Limb (tissue), 2 donors: ENCODE results near the gene NPHP4.
A peak's percentile ranks its signal among the peaks of the same experiment; 100 is the strongest.

Experiments
- DNase-seq, 2 donors: peaks; one replicate each; pipeline ENCODE4 v3.0.0-alpha.2; 2016; ENCODE audit errors: extremely low spot score in 2 of 2

NPHP4 gene

DNA sequence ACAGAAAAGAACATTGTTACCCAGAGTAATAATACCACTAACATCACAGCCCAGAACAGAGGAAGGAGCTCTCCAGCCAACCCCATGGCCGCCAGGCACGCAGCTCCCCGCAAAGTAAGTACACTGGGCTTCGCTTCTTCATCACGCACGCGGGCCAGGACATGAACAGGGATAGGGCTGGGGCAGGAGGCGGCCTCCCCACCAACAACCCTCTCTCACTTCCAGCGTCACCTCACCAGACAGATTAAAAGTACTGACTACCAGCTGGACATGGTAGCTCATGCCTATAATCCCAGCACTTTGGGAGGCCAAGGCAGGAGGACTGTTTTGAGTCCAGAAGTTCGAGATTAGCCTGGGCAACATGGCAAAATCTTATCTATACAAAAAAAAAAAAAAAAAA is 78.3 kb downstream of the NPHP4 start:
- DNase-seq = no peak

DNA sequence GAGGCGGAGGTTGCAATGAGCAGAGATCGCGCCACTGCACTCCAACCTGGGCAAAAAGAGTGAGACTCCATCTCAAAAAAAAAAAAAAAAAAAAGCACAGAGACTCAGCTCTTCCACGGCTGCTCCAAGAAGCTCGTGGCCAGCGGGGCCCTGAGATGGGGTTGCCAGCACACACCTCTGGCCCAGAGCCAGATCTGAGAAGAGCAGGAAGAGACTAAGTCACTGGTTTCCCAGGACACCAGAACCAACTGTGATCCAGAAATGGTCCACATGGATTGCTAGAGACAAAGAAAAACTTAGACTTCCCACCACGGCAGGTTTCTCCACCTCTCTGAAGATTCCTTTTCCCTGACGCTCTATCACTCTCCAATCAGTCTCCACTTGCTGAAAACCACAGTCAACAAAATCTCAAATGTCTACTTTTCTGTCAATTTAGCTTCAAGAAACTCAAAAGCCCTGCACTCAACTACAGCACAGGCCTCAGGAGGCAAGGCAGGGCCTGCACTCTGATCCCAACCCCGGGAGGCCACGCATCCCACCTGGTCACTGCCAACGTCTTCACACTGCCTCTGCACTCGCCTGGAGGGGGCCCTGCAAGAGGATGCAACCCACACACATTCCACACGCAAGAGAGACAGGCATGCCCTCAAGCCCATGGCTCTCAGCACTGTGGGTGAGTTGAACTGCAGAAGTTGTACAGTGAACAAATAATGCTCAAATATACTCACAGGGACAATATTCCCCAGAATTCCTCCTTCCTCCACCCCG is 79.0 kb downstream of the NPHP4 start:
- no peak for DNase-seq

DNA sequence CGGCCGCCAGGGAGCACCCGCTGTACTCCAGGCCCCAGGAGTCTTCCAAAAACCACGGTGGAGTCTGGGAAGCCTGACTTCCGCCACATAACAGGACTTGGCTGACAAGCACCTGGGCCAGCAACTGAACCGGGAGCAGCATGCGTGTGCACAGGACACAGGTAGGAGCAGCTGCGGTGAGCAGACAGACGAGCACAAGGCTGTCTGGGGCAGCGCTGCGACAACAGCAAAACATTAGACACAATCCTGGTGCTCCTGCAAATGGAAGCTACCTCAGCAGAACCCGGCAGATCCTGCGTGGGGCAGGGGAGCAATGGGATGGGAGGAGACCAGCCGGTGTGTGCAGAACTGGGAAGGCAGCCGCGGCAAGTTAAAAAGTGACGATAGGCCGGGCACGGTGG is 80.4 kb downstream of the NPHP4 start:
- DNase-seq = no peak

DNA sequence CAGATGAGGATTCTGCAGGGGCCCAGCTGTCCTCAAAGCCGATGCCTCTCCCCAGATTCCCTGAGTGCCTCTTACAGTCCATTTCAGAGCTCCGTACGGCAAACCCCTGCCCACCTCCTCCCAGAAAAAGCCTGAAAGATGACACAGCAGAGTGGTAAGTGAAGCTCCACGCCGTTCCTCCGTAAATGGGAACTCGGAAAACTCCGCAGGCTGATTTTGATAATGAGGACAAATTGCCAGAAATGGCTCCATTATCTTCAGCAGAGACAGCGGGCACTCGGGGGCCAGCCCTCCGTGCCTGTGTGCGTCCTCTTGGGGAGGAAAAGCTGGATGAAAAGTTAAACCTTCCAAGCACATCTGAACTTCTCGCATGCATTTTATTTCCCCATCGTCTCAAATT is 81.1 kb downstream of the NPHP4 start:
- no peak for DNase-seq

DNA sequence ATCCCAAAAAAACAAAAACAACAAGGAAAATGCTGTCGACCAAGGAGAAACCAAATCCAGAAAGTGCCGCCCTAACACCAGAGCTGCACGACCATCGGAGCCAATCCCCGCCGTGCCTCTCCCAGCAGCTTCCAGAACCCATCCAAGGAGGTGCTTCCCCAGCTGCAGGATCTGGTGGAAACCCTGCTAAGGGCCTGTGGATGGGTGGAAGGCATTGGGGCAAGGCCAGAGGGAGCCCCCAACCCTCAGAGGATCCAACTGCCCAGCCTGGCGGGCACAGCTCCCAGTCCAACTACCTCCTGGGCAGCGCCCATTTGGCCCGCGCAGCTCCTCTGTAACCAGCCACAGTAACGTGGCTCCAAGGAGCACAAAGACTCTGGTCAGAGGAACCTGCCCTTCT is 81.6 kb downstream of the NPHP4 start:
- no peak for DNase-seq

DNA sequence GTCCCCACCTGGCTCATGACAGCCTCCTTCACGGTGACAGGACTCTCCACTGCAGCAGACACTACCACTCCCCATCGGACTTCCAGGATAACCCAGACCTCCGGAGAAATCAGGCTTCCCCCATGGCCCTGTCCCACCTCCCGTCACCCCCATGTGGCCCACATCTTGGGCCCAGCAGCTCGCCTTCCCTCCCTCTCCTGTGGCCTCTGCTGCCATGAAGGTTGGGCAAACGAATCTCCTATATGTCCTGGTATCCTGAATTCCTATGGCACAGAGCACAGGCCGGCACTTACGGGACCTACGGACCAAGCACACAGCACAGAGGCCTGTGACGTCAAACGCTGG is 82.0 kb downstream of the NPHP4 start:
- no peak for DNase-seq

DNA sequence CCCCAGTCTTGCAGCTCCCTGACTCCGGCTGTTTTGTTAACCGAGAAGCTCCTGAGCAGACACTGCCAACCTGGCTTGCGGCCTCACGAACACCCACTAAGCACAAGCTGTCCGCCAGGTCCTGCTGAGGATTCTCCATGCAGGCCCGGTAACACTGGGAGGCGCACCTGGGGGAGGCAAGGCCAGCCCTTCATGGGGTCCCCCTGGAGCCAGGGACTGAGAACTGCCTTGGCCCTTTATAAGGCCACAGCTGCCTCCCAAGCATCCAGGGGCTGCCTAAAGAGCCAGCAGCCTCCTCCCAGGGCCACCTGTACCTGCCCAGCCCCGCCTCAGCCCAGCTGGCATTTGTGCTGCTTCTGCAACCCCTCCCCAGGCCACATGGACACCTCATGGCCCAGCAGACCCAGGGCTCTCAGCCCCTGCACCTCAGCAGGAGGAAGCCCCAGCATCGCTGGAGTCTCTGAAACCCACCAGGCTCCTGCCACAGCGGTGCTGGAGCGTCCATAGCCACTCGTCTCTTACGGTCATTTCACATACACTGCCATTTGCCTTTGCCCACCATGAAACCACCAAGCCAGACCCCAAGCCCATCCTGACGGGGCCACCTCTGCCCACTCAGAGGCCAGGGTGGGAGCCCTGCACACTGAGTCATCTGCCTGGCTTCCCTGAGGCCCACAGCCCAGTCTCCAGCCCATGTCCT is 82.5 kb downstream of the NPHP4 start:
- no peak for DNase-seq

DNA sequence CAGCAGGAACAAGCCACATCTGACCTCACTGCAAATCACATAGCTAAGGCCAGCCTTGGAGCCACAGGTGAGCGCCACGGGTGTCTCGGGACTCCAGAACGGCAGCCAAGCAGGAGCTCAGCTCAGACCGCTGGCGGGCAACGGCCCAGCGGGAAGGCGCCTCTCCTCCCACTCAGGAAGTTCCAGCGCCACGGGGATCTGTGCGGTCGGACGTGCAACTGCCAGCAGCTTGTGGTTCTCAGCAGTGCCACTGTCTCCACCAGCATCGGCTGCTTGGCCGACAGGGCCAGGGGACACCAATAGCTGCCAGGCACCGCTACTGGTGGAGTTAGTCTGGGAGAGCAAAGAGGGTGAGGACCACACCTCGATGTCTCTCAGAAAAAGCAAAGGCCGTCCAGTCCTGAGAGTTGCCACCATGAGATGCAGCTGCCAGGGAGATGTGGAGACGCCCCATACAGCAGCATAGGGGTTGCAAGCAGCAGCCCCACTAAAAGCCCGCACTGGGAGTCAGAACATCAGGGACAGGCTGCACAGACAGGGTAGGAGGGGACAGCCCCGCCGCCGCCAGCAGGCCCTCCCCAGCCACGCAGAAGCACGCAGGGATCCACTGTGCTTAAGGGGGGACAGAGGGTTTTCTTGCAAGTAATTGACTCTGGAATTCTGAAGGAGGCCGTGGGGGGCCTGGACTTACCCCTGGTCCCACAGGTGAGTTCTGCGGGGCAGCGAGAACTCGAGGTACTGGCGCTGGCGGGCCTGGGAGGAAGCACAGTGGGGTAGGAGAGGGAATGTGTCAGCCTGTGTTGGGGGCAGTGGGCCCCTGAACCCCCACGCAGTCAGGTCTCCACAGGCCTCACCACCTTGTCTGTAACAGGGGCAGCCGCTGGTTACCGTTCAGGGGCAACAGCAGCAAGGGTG is 83.5 kb downstream of the NPHP4 start:
- DNase-seq = peak in 1 of 2 donors; percentile 17

DNA sequence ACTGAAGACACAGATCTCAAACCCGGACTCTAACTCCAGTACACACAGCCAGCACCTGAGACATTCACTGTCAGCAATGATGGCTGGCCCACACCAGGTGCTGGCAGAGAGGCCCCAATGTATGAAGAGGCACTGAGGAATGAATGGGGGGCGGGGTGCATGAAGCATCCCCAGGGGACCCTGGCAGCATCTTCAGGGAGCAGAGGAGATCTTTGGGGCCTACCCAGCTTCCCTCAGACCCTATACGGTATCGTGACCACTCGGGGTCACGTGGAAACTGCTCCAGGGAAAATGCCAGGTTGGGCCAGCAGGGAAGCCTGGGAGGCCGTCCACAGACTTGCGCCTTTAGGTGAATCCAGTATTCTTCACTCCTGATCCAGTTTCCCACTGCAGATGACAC is 84.3 kb downstream of the NPHP4 start:
- no peak for DNase-seq

DNA sequence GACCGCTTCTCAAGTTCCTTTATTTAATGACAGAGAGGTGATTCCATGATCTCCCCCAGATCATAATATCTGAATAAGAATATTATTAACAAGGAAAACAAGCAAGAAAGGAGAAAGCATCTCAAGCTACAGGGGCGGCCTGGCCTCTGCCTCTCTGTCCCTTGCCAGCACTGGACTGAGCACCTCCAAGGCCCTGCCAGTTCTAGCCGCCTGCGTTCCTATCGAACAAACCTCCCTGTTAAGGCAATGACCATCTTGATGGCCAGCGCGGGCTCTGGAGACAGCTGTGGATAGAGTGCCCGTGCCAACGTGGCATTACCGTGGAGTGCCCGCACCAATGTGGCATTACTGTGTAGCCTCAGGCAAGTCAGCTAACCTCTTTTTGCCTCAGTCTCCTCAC is 84.8 kb downstream of the NPHP4 start:
- DNase-seq = no peak

DNA sequence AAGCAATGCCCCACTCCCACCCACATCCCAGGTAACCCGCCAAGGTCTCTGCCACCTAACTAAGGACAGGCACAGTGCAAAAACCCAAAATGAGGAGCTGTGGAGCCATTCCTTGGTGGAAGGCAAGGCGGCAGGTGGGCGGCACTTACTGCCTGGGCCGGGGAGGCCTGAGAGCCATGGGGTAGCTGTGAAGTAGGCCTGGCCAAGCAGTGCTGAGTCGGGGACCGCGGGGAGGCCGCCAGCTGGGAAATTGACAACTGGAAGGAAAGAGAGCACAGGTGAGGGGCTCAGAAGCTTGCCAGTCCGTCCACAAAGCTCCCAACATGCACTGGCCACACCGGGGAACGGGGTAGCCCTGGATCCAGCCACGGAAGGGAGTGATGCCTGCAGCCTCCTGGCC is 85.3 kb downstream of the NPHP4 start:
- DNase-seq = no peak

DNA sequence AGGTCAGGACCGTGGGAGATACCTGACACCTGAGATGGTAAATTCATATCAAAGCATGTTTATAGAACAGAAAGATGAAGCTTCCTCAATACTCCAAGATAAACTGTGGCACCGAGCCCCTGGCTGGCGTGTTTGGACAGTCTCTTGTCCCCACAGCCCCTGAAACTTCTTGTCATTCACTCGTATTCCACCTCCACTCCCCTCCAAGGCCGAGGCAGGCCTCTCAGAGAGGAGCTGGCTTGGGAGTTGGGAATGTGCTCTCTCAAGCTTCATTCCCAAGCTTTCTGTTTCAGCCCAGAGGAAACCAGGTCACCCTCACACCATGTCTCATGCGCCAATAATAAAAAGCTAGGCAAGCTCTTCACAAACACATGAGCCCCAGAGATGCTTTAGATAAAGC is 86.1 kb downstream of the NPHP4 start:
- DNase-seq = no peak

DNA sequence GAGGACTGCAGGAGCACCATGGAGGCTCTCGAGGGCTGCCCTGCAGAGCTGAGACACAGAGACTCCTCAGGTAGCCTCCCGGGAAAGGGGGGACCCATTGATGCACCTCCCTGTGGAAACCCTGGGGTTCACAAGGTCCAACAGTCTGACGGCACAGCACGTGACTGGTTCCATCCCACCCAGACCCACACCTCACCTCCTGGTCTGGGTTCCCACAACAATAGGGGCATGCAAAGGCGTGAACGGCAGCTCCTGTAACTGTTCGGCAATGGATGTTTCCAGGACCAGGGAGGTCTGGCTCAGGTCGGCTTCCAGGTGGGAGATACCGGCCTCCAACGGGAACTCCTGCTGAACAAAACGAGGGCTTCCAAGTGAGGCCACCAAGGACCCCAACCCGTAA is 86.8 kb downstream of the NPHP4 start:
- DNase-seq = peak in 1 of 2 donors; percentile 7

DNA sequence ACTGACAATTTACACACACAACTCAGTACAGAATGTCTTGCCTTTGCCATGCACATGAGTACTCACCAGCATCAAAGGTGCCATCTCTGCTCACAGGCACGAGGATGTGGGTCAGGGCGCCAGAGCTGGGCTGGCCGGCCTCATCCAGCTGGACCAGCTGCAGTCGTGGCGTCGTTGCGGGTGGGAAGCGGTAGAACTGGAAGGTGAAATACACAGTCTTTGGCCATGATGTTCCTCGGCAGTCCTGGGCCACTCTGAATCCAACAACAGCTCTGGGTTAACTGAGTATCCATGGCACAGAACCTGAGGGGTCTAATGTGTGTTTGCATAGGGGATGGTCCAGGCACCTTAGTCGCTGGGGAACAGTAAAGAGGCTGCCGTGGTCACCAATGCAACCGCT is 87.7 kb downstream of the NPHP4 start:
- DNase-seq = no peak

DNA sequence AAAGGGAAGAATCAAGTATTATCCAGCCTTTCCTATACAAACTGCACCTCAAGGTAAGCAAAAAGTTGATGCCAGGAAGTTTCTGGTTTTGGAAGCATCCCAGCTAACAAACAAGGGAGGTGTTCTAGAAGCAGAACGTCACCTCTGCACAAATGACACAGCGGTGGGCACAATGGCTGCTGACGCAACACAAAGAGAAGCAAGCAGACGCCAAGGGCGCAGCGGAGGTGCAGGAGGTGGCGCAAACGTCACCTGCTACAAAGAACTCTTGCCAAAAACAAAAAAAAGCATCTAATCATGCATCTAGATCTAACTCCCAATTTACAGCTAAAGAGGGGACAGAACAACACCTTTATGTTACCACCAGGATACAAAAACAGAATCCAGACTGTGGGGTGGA is 88.5 kb downstream of the NPHP4 start:
- DNase-seq = no peak

DNA sequence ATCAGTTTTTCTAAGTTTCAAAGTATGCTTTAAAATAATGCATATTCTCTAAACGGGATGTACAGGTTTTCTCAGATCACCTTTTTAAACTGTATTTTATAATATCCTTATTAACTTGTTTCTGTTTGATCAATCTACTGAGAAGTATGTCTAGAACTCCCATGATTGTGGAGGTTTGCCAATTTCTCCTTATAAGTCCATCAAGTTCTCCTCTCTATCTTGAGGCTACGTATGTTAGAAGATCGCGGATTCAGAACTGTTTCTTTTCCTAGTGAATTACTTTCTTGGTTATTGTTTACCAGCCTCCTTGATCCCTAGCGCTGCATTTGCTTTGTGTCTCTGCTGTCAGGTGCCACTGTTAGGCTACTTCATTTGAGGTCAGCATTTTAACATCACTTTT is 89.2 kb downstream of the NPHP4 start:
- DNase-seq = no peak

DNA sequence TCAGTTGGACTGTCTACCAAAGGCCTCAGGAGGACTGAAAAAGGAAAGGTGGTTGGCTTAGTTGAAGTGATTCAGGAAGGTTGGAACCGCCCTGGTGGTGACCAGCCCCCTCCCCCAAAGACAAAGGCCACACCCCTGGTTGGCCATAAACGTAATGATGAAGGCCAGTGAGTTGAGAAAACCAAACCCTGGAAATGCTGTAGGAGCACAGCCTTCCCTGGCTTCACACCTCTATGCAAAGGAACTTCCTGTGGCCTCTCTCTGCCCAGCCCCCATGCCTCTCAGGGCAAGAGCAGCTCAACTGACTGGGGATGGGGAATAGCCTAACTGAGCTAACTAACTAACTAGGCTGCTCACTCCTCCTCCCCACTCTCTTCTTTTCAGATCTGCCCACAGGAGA is 90.4 kb downstream of the NPHP4 start:
- DNase-seq = no peak

DNA sequence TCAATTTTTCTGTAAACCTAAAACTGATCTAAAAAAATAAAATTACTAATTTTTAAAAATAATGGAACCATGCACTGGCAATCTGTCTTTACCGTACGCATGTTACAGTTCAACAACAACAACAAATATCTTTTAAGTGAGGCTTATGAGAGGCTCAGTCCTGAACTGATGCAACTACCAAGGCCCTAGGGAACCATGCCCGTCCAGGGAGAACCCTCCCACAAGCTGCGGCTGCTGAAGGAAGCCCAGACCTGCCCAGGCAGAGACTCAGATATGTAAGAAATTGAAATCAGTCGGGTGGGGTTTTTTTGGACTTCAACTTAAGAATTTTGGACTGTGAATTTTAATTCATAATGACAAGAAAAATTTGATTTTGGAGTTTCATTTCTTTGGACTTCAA is 91.1 kb downstream of the NPHP4 start:
- no peak for DNase-seq

DNA sequence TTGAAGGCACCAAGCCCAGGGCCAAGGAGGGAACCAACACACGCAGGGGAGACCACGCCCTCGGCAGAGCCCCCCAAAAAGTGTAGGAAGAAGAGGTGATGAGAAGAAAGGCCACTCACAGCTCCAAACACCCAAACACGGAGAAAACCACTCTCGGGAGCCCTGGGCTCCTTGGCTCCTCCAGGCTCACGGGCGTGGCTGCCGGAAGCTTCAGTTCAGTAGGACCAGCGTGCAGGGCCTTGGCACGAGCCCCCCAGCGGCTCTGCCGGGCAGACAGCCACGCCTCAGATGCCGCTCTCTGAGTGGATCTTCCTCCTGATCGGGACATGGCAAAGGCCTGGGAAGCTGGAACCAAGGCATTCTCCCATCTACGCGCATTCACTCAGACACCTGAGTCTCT is 94.0 kb downstream of the NPHP4 start:
- no peak for DNase-seq

DNA sequence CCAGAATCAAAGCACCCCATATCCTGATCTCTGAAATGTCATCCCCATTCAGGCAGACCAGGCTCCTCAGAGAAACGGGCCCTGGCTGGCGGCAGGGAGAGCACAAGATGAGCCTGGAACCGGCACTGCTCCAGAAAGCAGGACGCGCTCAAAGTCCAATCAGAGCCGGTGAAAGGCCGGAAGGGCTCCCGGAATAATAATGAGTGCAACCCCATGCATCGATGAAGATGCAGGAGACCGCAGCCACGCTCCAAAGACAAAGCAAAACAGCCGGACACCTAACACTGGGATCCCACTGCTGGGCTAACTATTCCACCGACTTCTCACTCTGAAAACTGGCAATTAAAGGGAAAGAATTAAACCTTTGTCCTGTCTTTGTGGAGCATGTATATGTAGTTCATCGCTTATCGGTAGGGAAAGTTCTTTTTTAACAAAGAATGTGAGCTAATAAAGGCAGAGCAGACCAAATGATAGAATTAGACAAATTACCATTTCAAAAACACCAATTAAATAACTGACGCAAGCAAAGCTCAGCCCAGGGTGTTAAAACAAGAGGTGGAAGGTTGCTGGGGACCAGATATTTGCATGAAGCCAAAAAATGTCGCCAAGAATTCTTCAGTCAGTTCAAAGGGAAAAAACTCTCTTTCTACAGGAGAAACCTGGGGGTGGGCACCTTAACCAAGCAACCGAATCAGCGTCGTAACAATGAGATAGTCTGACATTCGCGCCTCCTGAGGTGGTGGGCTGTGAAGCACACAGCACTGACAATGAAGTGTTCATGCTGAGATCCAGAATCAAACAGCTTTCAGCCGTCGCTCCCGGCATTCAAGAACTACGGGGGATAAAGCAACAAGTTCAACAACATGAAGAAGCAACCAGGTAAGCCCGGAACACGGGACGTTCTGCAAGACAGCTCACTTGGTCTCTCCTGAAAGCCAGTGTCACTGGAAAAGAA is 95.2 kb downstream of the NPHP4 start:
- DNase-seq = no peak
